ENCODE data around the gene CIZ1. TPM values are rescaled to one million over a fixed set of nuclear protein-coding genes. Genes with fewer than 3 reads are reported as not detected.

The CIZ1 gene
- total RNA-seq, 1 donor from 2014 or later, result 170 TPM

DNA sequence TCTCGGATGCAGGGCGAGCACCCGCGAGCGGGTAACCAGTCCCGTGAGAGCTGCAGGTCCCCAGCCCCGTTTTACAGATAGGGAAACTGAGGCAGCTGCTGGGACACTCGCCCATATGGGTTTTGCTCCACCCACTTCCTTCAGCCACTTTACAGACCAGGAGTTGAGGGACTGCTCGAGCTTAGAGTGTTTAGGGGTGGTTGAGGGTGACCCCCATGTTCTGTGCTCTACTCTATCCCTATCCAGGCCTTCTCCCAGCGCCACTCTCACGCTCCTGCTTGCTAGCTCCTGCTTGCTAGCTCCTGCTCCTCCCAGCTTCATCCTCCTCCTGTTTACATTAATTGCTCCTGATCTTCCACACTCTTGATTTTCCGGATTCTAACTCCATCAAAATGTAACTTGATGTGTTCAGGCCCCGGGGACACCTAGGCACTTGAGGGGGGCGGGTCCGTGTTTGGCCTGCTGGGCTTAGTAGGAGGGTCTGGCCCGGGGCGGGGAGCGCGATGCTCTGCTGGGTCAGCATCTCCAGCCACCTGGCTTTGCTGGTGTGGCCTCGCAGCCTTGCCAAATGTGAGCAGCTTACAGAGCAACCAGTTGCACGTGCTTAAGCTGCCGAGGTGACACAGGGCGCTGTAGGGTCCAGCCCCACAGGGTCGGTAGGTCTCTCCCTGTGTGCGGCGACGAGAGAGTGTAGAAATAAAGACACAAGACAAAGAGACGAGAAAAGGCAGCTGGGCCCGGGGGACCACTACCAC lies 62.4 kb downstream of the CIZ1 start:
- H3K4me3 Mint-ChIP-seq (ENCODE audit: unreplicated experiment), result peak overlapping the region; percentile 95
- H3K4me1 Mint-ChIP-seq (ENCODE audit: unreplicated experiment), result peaks cover 31% of the 10 kb centered on the region
- H3K9me3 Mint-ChIP-seq (ENCODE audit: unreplicated experiment), result peaks cover 7% of the 10 kb centered on the region
- peaks cover 3% of the 10 kb centered on the region for H3K36me3 Mint-ChIP-seq (ENCODE audit: unreplicated experiment)
- peak overlapping the region; percentile 95 for H3K27ac Mint-ChIP-seq (ENCODE audit: unreplicated experiment)
- TF ChIP-seq, protein P1, sequence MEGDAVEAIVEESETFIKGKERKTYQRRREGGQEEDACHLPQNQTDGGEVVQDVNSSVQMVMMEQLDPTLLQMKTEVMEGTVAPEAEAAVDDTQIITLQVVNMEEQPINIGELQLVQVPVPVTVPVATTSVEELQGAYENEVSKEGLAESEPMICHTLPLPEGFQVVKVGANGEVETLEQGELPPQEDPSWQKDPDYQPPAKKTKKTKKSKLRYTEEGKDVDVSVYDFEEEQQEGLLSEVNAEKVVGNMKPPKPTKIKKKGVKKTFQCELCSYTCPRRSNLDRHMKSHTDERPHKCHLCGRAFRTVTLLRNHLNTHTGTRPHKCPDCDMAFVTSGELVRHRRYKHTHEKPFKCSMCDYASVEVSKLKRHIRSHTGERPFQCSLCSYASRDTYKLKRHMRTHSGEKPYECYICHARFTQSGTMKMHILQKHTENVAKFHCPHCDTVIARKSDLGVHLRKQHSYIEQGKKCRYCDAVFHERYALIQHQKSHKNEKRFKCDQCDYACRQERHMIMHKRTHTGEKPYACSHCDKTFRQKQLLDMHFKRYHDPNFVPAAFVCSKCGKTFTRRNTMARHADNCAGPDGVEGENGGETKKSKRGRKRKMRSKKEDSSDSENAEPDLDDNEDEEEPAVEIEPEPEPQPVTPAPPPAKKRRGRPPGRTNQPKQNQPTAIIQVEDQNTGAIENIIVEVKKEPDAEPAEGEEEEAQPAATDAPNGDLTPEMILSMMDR (IDR thresholded peaks at IDR 0.05), result no peak
- H3K27me3 Mint-ChIP-seq (ENCODE audit: unreplicated experiment), result peaks cover 31% of the 10 kb centered on the region
- no peak for DNase-seq (ENCODE audit: extremely low spot score, unreplicated experiment)

- H3K27ac Mint-ChIP-seq (ENCODE audit: unreplicated experiment), result peak overlapping the region; percentile 95
- TF ChIP-seq, protein P1 (IDR thresholded peaks at IDR 0.05), result peak; percentile 6
- H3K36me3 Mint-ChIP-seq (ENCODE audit: unreplicated experiment), result peaks cover 3% of the 10 kb centered on the region
- peak overlapping the region; percentile 95 for H3K4me3 Mint-ChIP-seq (ENCODE audit: unreplicated experiment)
- H3K4me1 Mint-ChIP-seq (ENCODE audit: unreplicated experiment), result peaks cover 31% of the 10 kb centered on the region
- peak; percentile 96 for DNase-seq (ENCODE audit: extremely low spot score, unreplicated experiment)
- H3K9me3 Mint-ChIP-seq (ENCODE audit: unreplicated experiment), result no peaks in the 10 kb centered on the region
- H3K27me3 Mint-ChIP-seq (ENCODE audit: unreplicated experiment), result peaks cover 23% of the 10 kb centered on the region
These were observed 63.2 kb downstream of the CIZ1 start for GRCh38 chr9:128127990-128128835.

GRCh38 chr9:128127568-128127989 lies 63.8 kb downstream of the CIZ1 start, which contains the start of gene PTGES2:
Gene PTGES2, minus strand, starts transcription at chr9:128127729. Its CDS starts 12 bp downstream, at chr9:128127717.
- TF ChIP-seq, protein P1 (IDR thresholded peaks at IDR 0.05), result no peak
- DNase-seq (ENCODE audit: extremely low spot score, unreplicated experiment), result peak; percentile 92
- peak within 1 kb of the TSS; percentile 95 for H3K4me3 Mint-ChIP-seq (ENCODE audit: unreplicated experiment)
- peaks cover 31% of the 10 kb centered on the region for H3K4me1 Mint-ChIP-seq (ENCODE audit: unreplicated experiment)
- H3K9me3 Mint-ChIP-seq (ENCODE audit: unreplicated experiment), result no peaks in the 10 kb centered on the region
- H3K27ac Mint-ChIP-seq (ENCODE audit: unreplicated experiment), result peak within 1 kb of the TSS; percentile 95
- peaks cover 16% of the 10 kb centered on the region for H3K27me3 Mint-ChIP-seq (ENCODE audit: unreplicated experiment)
- H3K36me3 Mint-ChIP-seq (ENCODE audit: unreplicated experiment), result peaks cover 4% of the 10 kb centered on the region

- Mint-ChIP-seq H3K27me3 (ENCODE audit: unreplicated experiment) (peaks cover 3% of the 10 kb centered on the region), H3K9me3 (ENCODE audit: unreplicated experiment) (no peaks in the 10 kb centered on the region), H3K27ac (ENCODE audit: unreplicated experiment) (peak overlapping the region; percentile 55), H3K4me3 (ENCODE audit: unreplicated experiment) (peak overlapping the region; percentile 76), H3K4me1 (ENCODE audit: unreplicated experiment) (peaks cover 27% of the 10 kb centered on the region), H3K36me3 (ENCODE audit: unreplicated experiment) (peaks cover 4% of the 10 kb centered on the region)
- DNase-seq (ENCODE audit: extremely low spot score, unreplicated experiment), result no peak
- TF ChIP-seq, protein P1 (IDR thresholded peaks at IDR 0.05), result no peak
These were observed 65.6 kb downstream of the CIZ1 start for GRCh38 chr9:128125580-128126354.

Measured in osteocyte (in vitro differentiated cells).